ENCODE data around the gene MX1. TPM values are rescaled to one million over a fixed set of nuclear protein-coding genes. Genes with fewer than 3 reads are reported as not detected.

The MX1 gene
- total RNA-seq, 1 donor from 2014 or later, result 42.4 TPM

GRCh38 chr21:41396558-41397075 is 29.4 kb upstream of the MX1 start:
- Mint-ChIP-seq H3K36me3 (no peaks in the 10 kb centered on the region), H3K4me3 (no peak overlapping the region), H3K27ac (no peak overlapping the region), H3K9me3 (no peaks in the 10 kb centered on the region), H3K4me1 (no peaks in the 10 kb centered on the region), H3K27me3 (ENCODE audit: low read depth) (peaks cover 25% of the 10 kb centered on the region)
- TF ChIP-seq CTCF (IDR thresholded peaks at IDR 0.05; ENCODE audit: unreplicated experiment), result no peak
- no peak for DNase-seq (ENCODE audit: low spot score in 2 of 2, unreplicated experiment in 2 of 2)

GRCh38 chr21:41397471-41397891 is 28.6 kb upstream of the MX1 start:
- Mint-ChIP-seq H3K27ac (no peak overlapping the region), H3K9me3 (no peaks in the 10 kb centered on the region), H3K36me3 (no peaks in the 10 kb centered on the region), H3K27me3 (ENCODE audit: low read depth) (peaks cover 25% of the 10 kb centered on the region), H3K4me1 (no peaks in the 10 kb centered on the region), H3K4me3 (no peak overlapping the region)
- no peak for DNase-seq (ENCODE audit: low spot score in 2 of 2, unreplicated experiment in 2 of 2)
- no peak for TF ChIP-seq CTCF (IDR thresholded peaks at IDR 0.05; ENCODE audit: unreplicated experiment)

- H3K27me3 Mint-ChIP-seq (ENCODE audit: low read depth), result peaks cover 28% of the 10 kb centered on the region
- no peaks in the 10 kb centered on the region for H3K36me3 Mint-ChIP-seq
- TF ChIP-seq CTCF (IDR thresholded peaks at IDR 0.05; ENCODE audit: unreplicated experiment), result no peak
Measured at GRCh38 chr21:41398251-41398650, 27.8 kb upstream of the MX1 start.

GRCh38 chr21:41398831-41399230 is 27.2 kb upstream of the MX1 start:
- H3K27me3 Mint-ChIP-seq (ENCODE audit: low read depth), result peaks cover 28% of the 10 kb centered on the region
- no peak overlapping the region for H3K27ac Mint-ChIP-seq
- no peaks in the 10 kb centered on the region for H3K9me3 Mint-ChIP-seq
- TF ChIP-seq CTCF (IDR thresholded peaks at IDR 0.05; ENCODE audit: unreplicated experiment), result no peak
- H3K4me1 Mint-ChIP-seq, result no peaks in the 10 kb centered on the region
- no peaks in the 10 kb centered on the region for H3K36me3 Mint-ChIP-seq
- no peak overlapping the region for H3K4me3 Mint-ChIP-seq
- no peak for DNase-seq (ENCODE audit: low spot score in 2 of 2, unreplicated experiment in 2 of 2)

More at GRCh38 chr21:41398251-41398650, 27.8 kb upstream of the MX1 start:
- Mint-ChIP-seq H3K9me3 (no peaks in the 10 kb centered on the region), H3K4me3 (no peak overlapping the region), H3K4me1 (no peaks in the 10 kb centered on the region), H3K27ac (no peak overlapping the region)
- no peak for DNase-seq (ENCODE audit: low spot score in 2 of 2, unreplicated experiment in 2 of 2)

GRCh38 chr21:41399246-41399800 is 26.7 kb upstream of the MX1 start:
- peaks cover 24% of the 10 kb centered on the region for H3K27me3 Mint-ChIP-seq (ENCODE audit: low read depth)
- H3K36me3 Mint-ChIP-seq, result no peaks in the 10 kb centered on the region
- no peak overlapping the region for H3K4me3 Mint-ChIP-seq
- DNase-seq (ENCODE audit: low spot score in 2 of 2, unreplicated experiment in 2 of 2), result no peak
- H3K9me3 Mint-ChIP-seq, result no peaks in the 10 kb centered on the region
- no peak for TF ChIP-seq CTCF (IDR thresholded peaks at IDR 0.05; ENCODE audit: unreplicated experiment)
- H3K4me1 Mint-ChIP-seq, result no peaks in the 10 kb centered on the region
- no peak overlapping the region for H3K27ac Mint-ChIP-seq

All from mesothelial cell of epicardium (in vitro differentiated cells).